ENCODE results near the gene LRRTM4.

The LRRTM4 gene

GRCh38 chr2:77268626-77269025 lies 253.6 kb downstream of the LRRTM4 start:
- TF ChIP-seq TAF1 (IDR thresholded peaks at IDR 0.05; ENCODE audit: borderline replicate concordance, insufficient read depth, low read length): no peak
- TF ChIP-seq FOXP2 (optimal IDR thresholded peaks at IDR 0.05; ENCODE audit: borderline replicate concordance, extremely low read depth, extremely low read length, insufficient read depth): no peak
- no peak for TF ChIP-seq POLR2AphosphoS5 (IDR thresholded peaks at IDR 0.05; ENCODE audit: low read depth, low read length)
- TF ChIP-seq SIN3A (IDR thresholded peaks at IDR 0.05; ENCODE audit: borderline replicate concordance, insufficient read depth, low read length): no peak
- TF ChIP-seq REST (IDR thresholded peaks at IDR 0.05; ENCODE audit: insufficient read depth in 1 of 2, low read depth in 2 of 2, low read length in 2 of 2): no peak

- TF ChIP-seq SIN3A (IDR thresholded peaks at IDR 0.05; ENCODE audit: borderline replicate concordance, insufficient read depth, low read length): no peak
- TF ChIP-seq POLR2AphosphoS5 (IDR thresholded peaks at IDR 0.05; ENCODE audit: low read depth, low read length): no peak
- no peak for TF ChIP-seq TAF1 (IDR thresholded peaks at IDR 0.05; ENCODE audit: borderline replicate concordance, insufficient read depth, low read length)
- TF ChIP-seq REST (IDR thresholded peaks at IDR 0.05; ENCODE audit: insufficient read depth in 1 of 2, low read depth in 2 of 2, low read length in 2 of 2): no peak
- no peak for TF ChIP-seq FOXP2 (optimal IDR thresholded peaks at IDR 0.05; ENCODE audit: borderline replicate concordance, extremely low read depth, extremely low read length, insufficient read depth)
These were observed 289.2 kb downstream of the LRRTM4 start for GRCh38 chr2:77232909-77233425.

- TF ChIP-seq FOXP2 (optimal IDR thresholded peaks at IDR 0.05; ENCODE audit: borderline replicate concordance, extremely low read depth, extremely low read length, insufficient read depth): no peak
These were observed 293.8 kb downstream of the LRRTM4 start for GRCh38 chr2:77228391-77228790.

- TF ChIP-seq SIN3A (IDR thresholded peaks at IDR 0.05; ENCODE audit: borderline replicate concordance, insufficient read depth, low read length) (no peak), POLR2AphosphoS5 (IDR thresholded peaks at IDR 0.05; ENCODE audit: low read depth, low read length) (no peak), TAF1 (IDR thresholded peaks at IDR 0.05; ENCODE audit: borderline replicate concordance, insufficient read depth, low read length) (no peak), FOXP2 (optimal IDR thresholded peaks at IDR 0.05; ENCODE audit: borderline replicate concordance, extremely low read depth, extremely low read length, insufficient read depth) (no peak), REST (IDR thresholded peaks at IDR 0.05; ENCODE audit: insufficient read depth in 1 of 2, low read depth in 2 of 2, low read length in 2 of 2) (no peak)
These were observed 311.5 kb downstream of the LRRTM4 start for GRCh38 chr2:77210725-77211124.

GRCh38 chr2:77207331-77207730 lies 314.8 kb downstream of the LRRTM4 start:
- TF ChIP-seq FOXP2 (optimal IDR thresholded peaks at IDR 0.05; ENCODE audit: borderline replicate concordance, extremely low read depth, extremely low read length, insufficient read depth) (no peak), REST (IDR thresholded peaks at IDR 0.05; ENCODE audit: insufficient read depth in 1 of 2, low read depth in 2 of 2, low read length in 2 of 2) (no peak), POLR2AphosphoS5 (IDR thresholded peaks at IDR 0.05; ENCODE audit: low read depth, low read length) (no peak), SIN3A (IDR thresholded peaks at IDR 0.05; ENCODE audit: borderline replicate concordance, insufficient read depth, low read length) (no peak), TAF1 (IDR thresholded peaks at IDR 0.05; ENCODE audit: borderline replicate concordance, insufficient read depth, low read length) (no peak)
